BLaER1 treated with 17β-estradiol and CSF1 and Interleukin-3, amounts not matched to agents 10 nM and 100 nM (cell line): Measurements from ENCODE around the gene ACER2.

Experiments used
- H3K27ac ChIP-seq, 11 experiments: shearing (Covaris generic); formaldehyde crosslinking; 2 replicates each; pipeline ENCODE4 v1.8.1; 2022
- H3K27me3 ChIP-seq, 11 experiments: shearing (Covaris generic); formaldehyde crosslinking; 2 replicates each; pipeline ENCODE4 v1.8.1; 2022
- H3K36me3 ChIP-seq, 11 experiments: shearing (Covaris generic); formaldehyde crosslinking; 2 replicates each; pipeline ENCODE4 v1.8.1; 2022
- H3K4me1 ChIP-seq, 10 experiments: shearing (Covaris generic); formaldehyde crosslinking; 2 replicates each; pipeline ENCODE4 v1.8.1; 2022
- H3K4me2 ChIP-seq, 11 experiments: shearing (Covaris generic); formaldehyde crosslinking; 2 replicates each; pipeline ENCODE4 v1.8.1; 2022
- H3K4me3 ChIP-seq, 10 experiments: shearing (Covaris generic); formaldehyde crosslinking; 2 replicates each; pipeline ENCODE4 v1.8.1; 2022
- H3K9ac ChIP-seq, 11 experiments: shearing (Covaris generic); formaldehyde crosslinking; 2 replicates each; pipeline ENCODE4 v1.8.1; 2022
- H3K9me3 ChIP-seq, 11 experiments: shearing (Covaris generic); formaldehyde crosslinking; replicated peaks in 1 of 11; 2 replicates each; pipeline ENCODE4 v1.8.1; 2022
- H4K20me1 ChIP-seq, 11 experiments: shearing (Covaris generic); formaldehyde crosslinking; 2 replicates each; pipeline ENCODE4 v1.8.1; 2022
- Cebpa-rat ChIP-seq, 11 experiments: shearing (Covaris generic); IDR thresholded peaks; 2 replicates each; pipeline ENCODE4 v1.8.1; 2022

ACER2 gene

GRCh38 chr9:19464764-19465585 is 56.2 kb downstream of the ACER2 start:
- H3K9ac ChIP-seq, result peak overlapping the region in 10 of 11 experiments; percentile 15 to 56 (median 42); a peak in 11 of 22 replicates

GRCh38 chr9:19465586-19466279 is 56.9 kb downstream of the ACER2 start:
- Histone ChIP-seq H3K27ac (no peak overlapping the region), H3K4me2 (no peak overlapping the region), H3K4me1 (peaks cover 0 to 8% (median 0%) of the 10 kb centered on the region in 10 experiments; a peak in 2 of 20 replicates), H4K20me1 (no peaks in the 10 kb centered on the region), H3K27me3 (peaks cover 0 to 15% (median 5%) of the 10 kb centered on the region in 11 experiments; a peak in 5 of 22 replicates), H3K36me3 (no peaks in the 10 kb centered on the region), H3K4me3 (no peak overlapping the region), H3K9ac (no peak overlapping the region), H3K9me3 (peaks cover 0 to 6% (median 0%) of the 10 kb centered on the region in 11 experiments; a peak in 1 of 22 replicates)
- TF ChIP-seq Cebpa-rat (IDR thresholded peaks at IDR 0.05), result no peak

More at GRCh38 chr9:19464764-19465585, 56.2 kb downstream of the ACER2 start:
- no peak overlapping the region for H3K27ac ChIP-seq
- H3K36me3 ChIP-seq, result no peaks in the 10 kb centered on the region
- H3K4me1 ChIP-seq, result peaks cover 0 to 8% (median 0%) of the 10 kb centered on the region in 10 experiments; a peak in 2 of 20 replicates
- no peak for TF ChIP-seq Cebpa-rat (IDR thresholded peaks at IDR 0.05)
- H3K9me3 ChIP-seq, result peaks cover 0 to 6% (median 0%) of the 10 kb centered on the region in 11 experiments; a peak in 1 of 22 replicates
- H3K4me3 ChIP-seq, result peak overlapping the region; percentile 40 to 66 (median 53); a peak in 19 of 20 replicates
- no peaks in the 10 kb centered on the region for H4K20me1 ChIP-seq
- peak overlapping the region; percentile 50 to 87 (median 70) for H3K4me2 ChIP-seq
- H3K27me3 ChIP-seq, result peaks cover 0 to 15% (median 5%) of the 10 kb centered on the region in 11 experiments; a peak in 5 of 22 replicates

GRCh38 chr9:19466280-19466639 is 57.5 kb downstream of the ACER2 start:
- Histone ChIP-seq H4K20me1 (no peaks in the 10 kb centered on the region), H3K27ac (no peak overlapping the region), H3K4me1 (peaks cover 0 to 8% (median 0%) of the 10 kb centered on the region in 10 experiments; a peak in 2 of 20 replicates), H3K4me2 (no peak overlapping the region), H3K27me3 (peaks cover 0 to 15% (median 5%) of the 10 kb centered on the region in 11 experiments; a peak in 5 of 22 replicates), H3K36me3 (no peaks in the 10 kb centered on the region), H3K9me3 (peaks cover 0 to 6% (median 0%) of the 10 kb centered on the region in 11 experiments; a peak in 1 of 22 replicates), H3K4me3 (no peak overlapping the region), H3K9ac (no peak overlapping the region)
- TF ChIP-seq Cebpa-rat (IDR thresholded peaks at IDR 0.05), result no peak

GRCh38 chr9:19469271-19469670 is 60.5 kb downstream of the ACER2 start:
- Histone ChIP-seq H3K27ac (no peak overlapping the region), H3K4me2 (no peak overlapping the region), H3K27me3 (peaks cover 0 to 13% (median 4%) of the 10 kb centered on the region in 11 experiments; a peak in 5 of 22 replicates), H3K9me3 (no peaks in the 10 kb centered on the region), H4K20me1 (no peaks in the 10 kb centered on the region), H3K9ac (no peak overlapping the region), H3K4me3 (no peak overlapping the region), H3K36me3 (no peaks in the 10 kb centered on the region), H3K4me1 (peaks cover 0 to 11% (median 2%) of the 10 kb centered on the region in 10 experiments; a peak in 4 of 20 replicates)
- no peak for TF ChIP-seq Cebpa-rat (IDR thresholded peaks at IDR 0.05)

- no peak for TF ChIP-seq Cebpa-rat (IDR thresholded peaks at IDR 0.05)
- Histone ChIP-seq H3K4me3 (no peak overlapping the region), H3K9ac (no peak overlapping the region), H3K27me3 (0 out of 22 replicates have a peak, but pooled peaks cover 0 to under 1% (median 0%) of the 10 kb centered on the region in 11 experiments), H3K9me3 (no peaks in the 10 kb centered on the region), H3K36me3 (no peaks in the 10 kb centered on the region), H3K4me2 (no peak overlapping the region), H4K20me1 (no peaks in the 10 kb centered on the region), H3K27ac (no peak overlapping the region), H3K4me1 (peaks cover 0 to 6% (median 2%) of the 10 kb centered on the region in 10 experiments; a peak in 4 of 20 replicates)
These were observed 61.8 kb downstream of the ACER2 start for GRCh38 chr9:19470567-19470966.

GRCh38 chr9:19470981-19471650 is 62.3 kb downstream of the ACER2 start:
- peak overlapping the region in 1 of 11 experiments; percentile 87; a peak in 2 of 22 replicates for H3K4me2 ChIP-seq
- H3K36me3 ChIP-seq, result no peaks in the 10 kb centered on the region
- no peaks in the 10 kb centered on the region for H3K27me3 ChIP-seq
- H4K20me1 ChIP-seq, result no peaks in the 10 kb centered on the region
- H3K4me1 ChIP-seq, result peaks cover 0 to 6% (median 2%) of the 10 kb centered on the region in 10 experiments; a peak in 4 of 20 replicates
- TF ChIP-seq Cebpa-rat (IDR thresholded peaks at IDR 0.05), result no peak
- H3K9ac ChIP-seq, result no peak overlapping the region
- H3K27ac ChIP-seq, result no peak overlapping the region
- H3K9me3 ChIP-seq, result no peaks in the 10 kb centered on the region
- no peak overlapping the region for H3K4me3 ChIP-seq

- Histone ChIP-seq H3K4me3 (peak overlapping the region in 3 of 10 experiments; percentile 2 to 28 (median 24); a peak in 3 of 20 replicates), H3K27me3 (no peaks in the 10 kb centered on the region), H4K20me1 (no peaks in the 10 kb centered on the region), H3K9ac (peak overlapping the region in 3 of 11 experiments; percentile 6 to 47 (median 14); a peak in 2 of 22 replicates), H3K9me3 (no peaks in the 10 kb centered on the region), H3K27ac (no peak overlapping the region), H3K4me2 (peak overlapping the region; percentile 10 to 93 (median 49); a peak in 18 of 22 replicates), H3K36me3 (no peaks in the 10 kb centered on the region), H3K4me1 (peaks cover 0 to 6% (median 2%) of the 10 kb centered on the region in 10 experiments; a peak in 4 of 20 replicates)
- no peak for TF ChIP-seq Cebpa-rat (IDR thresholded peaks at IDR 0.05)
These were observed 63.2 kb downstream of the ACER2 start for GRCh38 chr9:19471737-19472648.

GRCh38 chr9:19473605-19474004 is 64.8 kb downstream of the ACER2 start:
- H3K27ac ChIP-seq, result no peak overlapping the region
- no peak overlapping the region for H3K9ac ChIP-seq
- no peaks in the 10 kb centered on the region for H3K27me3 ChIP-seq
- no peak for TF ChIP-seq Cebpa-rat (IDR thresholded peaks at IDR 0.05)
- no peak overlapping the region for H3K4me3 ChIP-seq
- H3K4me1 ChIP-seq, result peaks cover 0 to 6% (median 2%) of the 10 kb centered on the region in 10 experiments; a peak in 4 of 20 replicates
- no peaks in the 10 kb centered on the region for H3K9me3 ChIP-seq
- no peaks in the 10 kb centered on the region for H4K20me1 ChIP-seq
- no peaks in the 10 kb centered on the region for H3K36me3 ChIP-seq
- no peak overlapping the region for H3K4me2 ChIP-seq
